HEK293 (cell line): ENCODE measurements around the gene AMPD1.
A peak's percentile ranks its signal among the peaks of the same experiment; 100 is the strongest.

Experiments used
- CTCF ChIA-PET: fragments of 350-600 bp; formaldehyde crosslinking; extraction: SDS; loops from one replicate; lab custom pipeline; 2021; ENCODE audit warnings: antibody characterized with exemption; lab: Yijun Ruan, JAX
- POLR2A ChIA-PET: fragments of 300-600 bp; formaldehyde crosslinking; extraction: SDS; loops from one replicate; lab custom pipeline; 2020; ENCODE audit warnings: antibody characterized with exemption, inconsistent platforms; lab: Yijun Ruan, JAX
- H3K27ac ChIP-seq: fragments of 200-500 bp; sonication (Bioruptor generic); 2 replicates; pipeline ENCODE4 v1.5.1; 2014; ENCODE audit warnings: low read depth, low read length, control low read depth, inconsistent platforms; ENCODE audit errors: extremely low read depth
- H3K36me3 ChIP-seq, 2 experiments: fragments of 200-500 bp in 1 of 2; sonication (Bioruptor generic) in 1 of 2; 1 replicate in 1 of 2; 2 replicates in 1 of 2; pipeline ENCODE4 v1.5.1; 2014 to 2017; ENCODE audit warnings: inconsistent platforms in 2 of 2, low read length in 2 of 2; ENCODE audit not compliant: control insufficient read depth in 2 of 2, insufficient read depth in 1 of 2
- H3K4me1 ChIP-seq: fragments of 200-500 bp; sonication (Bioruptor generic); 2 replicates; pipeline ENCODE4 v1.5.1; 2014; ENCODE audit warnings: mild to moderate bottlenecking, low read length, inconsistent platforms; ENCODE audit not compliant: control insufficient read depth, insufficient read depth
- H3K4me3 ChIP-seq: 2 replicates; pipeline ENCODE4 v1.5.1; 2011; ENCODE audit warnings: low read depth, mild to moderate bottlenecking, control low read depth, low read length, moderate library complexity
- H3K9me3 ChIP-seq: fragments of 200-500 bp; sonication (Bioruptor generic); 2 replicates; pipeline ENCODE4 v1.5.1; 2014; ENCODE audit warnings: low read depth, low read length, inconsistent platforms; ENCODE audit not compliant: control insufficient read depth, insufficient read depth
- BCL11B ChIP-seq: fragments of 450-650 bp; formaldehyde crosslinking; IDR thresholded peaks from 2 replicates; pipeline ENCODE4 v1.5.1; 2016; ENCODE audit warnings: low read depth, missing biosample characterization, missing genetic modification characterization
- KLF7 ChIP-seq: fragments of 450-650 bp; formaldehyde crosslinking; IDR thresholded peaks from 2 replicates; pipeline ENCODE4 v1.5.1; 2016; ENCODE audit warnings: missing biosample characterization, missing genetic modification characterization, borderline replicate concordance
- MYNN ChIP-seq: fragments of 450-650 bp; formaldehyde crosslinking; IDR thresholded peaks from 2 replicates; pipeline ENCODE4 v1.5.1; 2016; ENCODE audit warnings: missing biosample characterization, missing genetic modification characterization, borderline replicate concordance
- PRDM1 ChIP-seq: fragments of 450-650 bp; formaldehyde crosslinking; IDR thresholded peaks from 2 replicates; pipeline ENCODE4; 2016; ENCODE audit warnings: missing biosample characterization, missing genetic modification characterization
- SCRT2 ChIP-seq: fragments of 450-650 bp; formaldehyde crosslinking; IDR thresholded peaks from 2 replicates; pipeline ENCODE4 v1.5.1; 2016; ENCODE audit warnings: missing biosample characterization, missing genetic modification characterization
- ZFHX2 ChIP-seq: fragments of 450-650 bp; formaldehyde crosslinking; conservative IDR thresholded peaks from 2 replicates; pipeline ENCODE4 v1.5.1; 2016; ENCODE audit warnings: missing biosample characterization, missing genetic modification characterization
- ZNF121 ChIP-seq: fragments of 450-650 bp; formaldehyde crosslinking; IDR thresholded peaks from 2 replicates; pipeline ENCODE4 v1.5.1; 2016; ENCODE audit warnings: missing biosample characterization, missing genetic modification characterization
- ZNF155 ChIP-seq: fragments of 450-650 bp; formaldehyde crosslinking; IDR thresholded peaks from 2 replicates; pipeline ENCODE4 v1.5.1; 2016; ENCODE audit warnings: missing biosample characterization, missing genetic modification characterization
- ZNF266 ChIP-seq: fragments of 450-650 bp; formaldehyde crosslinking; IDR thresholded peaks from 2 replicates; pipeline ENCODE4 v1.5.1; 2016; ENCODE audit warnings: missing biosample characterization, missing genetic modification characterization, low read depth
- ZNF391 ChIP-seq: fragments of 450-650 bp; formaldehyde crosslinking; IDR thresholded peaks from 2 replicates; pipeline ENCODE4 v1.5.1; 2016; ENCODE audit warnings: low read depth, missing biosample characterization, missing genetic modification characterization, borderline replicate concordance
- ZNF555 ChIP-seq: fragments of 450-650 bp; formaldehyde crosslinking; conservative IDR thresholded peaks from 2 replicates; pipeline ENCODE4 v1.5.1; 2017; ENCODE audit warnings: missing biosample characterization, mild to moderate bottlenecking, missing genetic modification characterization, inconsistent platforms
- ZNF561 ChIP-seq: fragments of 450-650 bp; IDR thresholded peaks from 2 replicates; pipeline ENCODE4 v1.5.1; 2018; ENCODE audit warnings: missing biosample characterization, missing genetic modification characterization, borderline replicate concordance
- ZNF596 ChIP-seq: fragments of 450-650 bp; IDR thresholded peaks from 2 replicates; pipeline ENCODE4 v1.5.0; 2018; ENCODE audit warnings: missing biosample characterization, mild to moderate bottlenecking, missing genetic modification characterization, moderate library complexity
- ZNF776 ChIP-seq: fragments of 450-650 bp; formaldehyde crosslinking; IDR thresholded peaks from 2 replicates; pipeline ENCODE4 v1.5.0; 2017; ENCODE audit warnings: missing biosample characterization, missing genetic modification characterization, borderline replicate concordance
- ZSCAN23 ChIP-seq: fragments of 450-650 bp; formaldehyde crosslinking; IDR thresholded peaks from 2 replicates; pipeline ENCODE4 v1.5.1; 2016; ENCODE audit warnings: missing biosample characterization, missing genetic modification characterization
- TF ChIP-seq, protein P1 (sequence below): fragments of 450-650 bp; formaldehyde crosslinking; IDR thresholded peaks from 2 replicates; pipeline ENCODE4; 2016; ENCODE audit warnings: missing biosample characterization, missing genetic modification characterization
- TF ChIP-seq, protein P2 (sequence below): fragments of 450-650 bp; formaldehyde crosslinking; IDR thresholded peaks from 2 replicates; pipeline ENCODE4 v1.5.1; 2017; ENCODE audit warnings: missing biosample characterization, missing genetic modification characterization

AMPD1 gene

DNA sequence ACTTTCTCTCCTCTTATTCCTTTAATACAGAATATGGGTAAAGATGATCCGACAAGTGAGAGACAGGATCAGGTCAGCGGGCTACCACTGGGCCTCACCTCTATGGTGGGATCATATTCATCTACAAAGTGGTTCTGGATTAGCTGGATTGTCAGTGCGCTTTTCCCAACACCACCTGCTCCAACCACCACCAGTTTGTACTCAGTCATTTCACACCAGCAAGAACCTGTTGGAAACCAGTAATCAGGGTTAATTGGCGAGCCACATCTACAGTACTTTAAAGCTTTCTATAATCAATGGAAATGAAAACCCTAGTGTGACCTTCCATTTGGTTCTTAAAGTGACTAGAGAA, 20.6 kb upstream of the AMPD1 start:
- ChIA-PET CTCF (interaction anchor here (0.8 to 1.3 kb wide), 2 partner anchors 262 to 369 kb away, joined by 3 to 6 read pairs; no protein-coding TSS in a partner anchor), POLR2A (interaction anchor here (0.9 to 1.9 kb wide), 5 partner anchors 13 to 64 kb away, joined by 3 to 4 read pairs (median 3); partner anchors contain the start of genes AMPD1, DENND2C and SIKE1)
- TF ChIP-seq BCL11B (tag by site-specific recombination) (no peak), ZNF555 (tag by site-specific recombination) (no peak), ZNF561 (tag by site-specific recombination) (no peak), MYNN (tag by site-specific recombination) (no peak), SCRT2 (tag by site-specific recombination) (peak; percentile 88), ZNF266 (tag by site-specific recombination) (no peak)
- no peaks in the 10 kb centered on the region for H3K9me3 ChIP-seq
- H3K4me1 ChIP-seq, result no peaks in the 10 kb centered on the region
- H3K36me3 ChIP-seq, result peaks cover 37 to 83% of the 10 kb centered on the region in 2 experiments
- 0 out of 2 replicates have a peak overlapping the region, but pooled peaks have one; percentile 16 for H3K27ac ChIP-seq
- peak overlapping the region; percentile 96 for H3K4me3 ChIP-seq

GRCh38 chr1:114712977-114713376, 17.6 kb upstream of the AMPD1 start:
- Histone ChIP-seq H3K36me3 (peaks cover 41 to 79% of the 10 kb centered on the region in 2 experiments), H3K4me3 (no peak overlapping the region), H3K4me1 (no peaks in the 10 kb centered on the region), H3K9me3 (no peaks in the 10 kb centered on the region), H3K27ac (no peak overlapping the region)
- ChIA-PET CTCF (interaction anchor here (1.2 kb wide), 1 partner anchor 366 kb away, joined by 3 read pairs; no protein-coding TSS in a partner anchor), POLR2A (interaction anchor here (1.2 kb wide), 1 partner anchor 10 kb away, joined by 3 read pairs; no protein-coding TSS in a partner anchor)
- TF ChIP-seq ZNF121 (0 out of 2 replicates have a peak, but pooled peaks have one; percentile 29), KLF7 (tag by site-specific recombination) (no peak), ZNF155 (tag by site-specific recombination) (no peak)
- TF ChIP-seq, all 188 proteins: peak for 1

- H3K36me3 ChIP-seq, result peaks cover 49 to 92% of the 10 kb centered on the region in 2 experiments
- H3K27ac ChIP-seq, result no peak overlapping the region
- H3K4me1 ChIP-seq, result no peaks in the 10 kb centered on the region
- peak; percentile 31; the same call in 1 of the 2 replicates for TF ChIP-seq ZNF596 (tag by site-specific recombination)
- TF ChIP-seq, protein P1, sequence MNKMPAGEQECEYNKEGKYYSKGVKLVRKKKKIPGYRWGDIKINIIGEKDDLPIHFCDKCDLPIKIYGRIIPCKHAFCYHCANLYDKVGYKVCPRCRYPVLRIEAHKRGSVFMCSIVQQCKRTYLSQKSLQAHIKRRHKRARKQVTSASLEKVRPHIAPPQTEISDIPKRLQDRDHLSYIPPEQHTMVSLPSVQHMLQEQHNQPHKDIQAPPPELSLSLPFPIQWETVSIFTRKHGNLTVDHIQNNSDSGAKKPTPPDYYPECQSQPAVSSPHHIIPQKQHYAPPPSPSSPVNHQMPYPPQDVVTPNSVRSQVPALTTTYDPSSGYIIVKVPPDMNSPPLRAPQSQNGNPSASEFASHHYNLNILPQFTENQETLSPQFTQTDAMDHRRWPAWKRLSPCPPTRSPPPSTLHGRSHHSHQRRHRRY, result no peak
- TF ChIP-seq ZFHX2 (tag by site-specific recombination), result no peak
- TF ChIP-seq PRDM1, result peak; percentile 96
- TF ChIP-seq, all 188 proteins: peak for 2
- ChIA-PET CTCF (interaction anchor here (0.7 kb wide), 1 partner anchor 365 kb away, joined by 3 read pairs; no protein-coding TSS in a partner anchor), POLR2A (interaction anchor here (1.3 kb wide), 1 partner anchor 41 kb away, joined by 4 read pairs; the partner anchor contains the start of gene DENND2C)
- no peaks in the 10 kb centered on the region for H3K9me3 ChIP-seq
- H3K4me3 ChIP-seq, result no peak overlapping the region
Observed at GRCh38 chr1:114710360-114710759, 15.0 kb upstream of the AMPD1 start.

DNA sequence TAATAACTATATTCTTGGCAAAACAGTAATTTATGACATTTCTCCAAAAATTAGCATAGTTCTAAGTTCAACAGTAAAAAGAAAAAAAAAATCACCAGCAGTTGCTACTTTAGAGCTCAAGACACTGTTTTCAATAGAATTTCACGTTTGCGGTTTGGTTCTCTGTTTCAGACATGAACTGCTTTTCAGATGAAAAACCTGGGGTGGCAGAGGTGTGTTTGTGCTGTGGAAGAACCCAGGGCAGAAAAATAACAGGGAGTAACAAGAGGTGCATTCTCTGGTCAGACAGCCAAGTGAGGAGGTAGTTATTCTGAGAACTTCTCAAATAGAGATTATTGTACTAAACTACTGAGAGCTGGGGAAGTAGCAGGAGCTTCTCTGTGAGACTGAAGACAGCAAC, 12.3 kb upstream of the AMPD1 start:
- no peaks in the 10 kb centered on the region for H3K9me3 ChIP-seq
- CTCF ChIA-PET, result interaction anchor here (1.0 kb wide), 1 partner anchor 361 kb away, joined by 3 read pairs; no protein-coding TSS in a partner anchor
- no peaks in the 10 kb centered on the region for H3K4me1 ChIP-seq
- H3K4me3 ChIP-seq, result no peak overlapping the region
- TF ChIP-seq ZNF391 (tag by site-specific recombination) (no peak), ZSCAN23 (tag by site-specific recombination) (no peak), ZNF776 (tag by site-specific recombination) (no peak)
- TF ChIP-seq, protein P2, sequence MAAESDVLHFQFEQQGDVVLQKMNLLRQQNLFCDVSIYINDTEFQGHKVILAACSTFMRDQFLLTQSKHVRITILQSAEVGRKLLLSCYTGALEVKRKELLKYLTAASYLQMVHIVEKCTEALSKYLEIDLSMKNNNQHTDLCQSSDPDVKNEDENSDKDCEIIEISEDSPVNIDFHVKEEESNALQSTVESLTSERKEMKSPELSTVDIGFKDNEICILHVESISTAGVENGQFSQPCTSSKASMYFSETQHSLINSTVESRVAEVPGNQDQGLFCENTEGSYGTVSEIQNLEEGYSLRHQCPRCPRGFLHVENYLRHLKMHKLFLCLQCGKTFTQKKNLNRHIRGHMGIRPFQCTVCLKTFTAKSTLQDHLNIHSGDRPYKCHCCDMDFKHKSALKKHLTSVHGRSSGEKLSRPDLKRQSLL (tag by site-specific recombination), result no peak
- TF ChIP-seq, all 188 proteins: peak for 0
- POLR2A ChIA-PET, result no interaction called here
- H3K36me3 ChIP-seq, result peaks cover 36 to 74% of the 10 kb centered on the region in 2 experiments
- H3K27ac ChIP-seq, result no peak overlapping the region
